ENCODE measurements around the gene CNTROB. TPM values are rescaled to one million over a fixed set of nuclear protein-coding genes. Genes with fewer than 3 reads are reported as not detected.

Gene CNTROB
- total RNA-seq, 1 experiment from 2014 or later, result 30.1 TPM

- H3K79me2 ChIP-seq (ENCODE audit: insufficient read depth, low read length), result no peaks in the 10 kb centered on the region
- H3K4me2 ChIP-seq (ENCODE audit: insufficient read depth, insufficient read length, low read length), result no peak overlapping the region
- no peak overlapping the region for H4K91ac ChIP-seq (ENCODE audit: insufficient read length, low read depth, low read length)
- Mint-ChIP-seq H3K4me1 (no peaks in the 10 kb centered on the region), H3K27ac (no peak overlapping the region), H3K4me3 (no peak overlapping the region), H3K36me3 (ENCODE audit: insufficient read depth in 1 of 3, low read depth in 3 of 3) (peaks cover 22 to 77% (median 70%) of the 10 kb centered on the region in 3 experiments; a peak in 6 of 7 replicates), H3K9me3 (no peaks in the 10 kb centered on the region), H3K27me3 (ENCODE audit: low read depth) (no peaks in the 10 kb centered on the region)
- H2AK5ac ChIP-seq (ENCODE audit: insufficient read length, low read length), result no peak overlapping the region
- no peak overlapping the region for H3K18ac ChIP-seq (ENCODE audit: insufficient read length, low read depth, low read length)
- H3K23ac ChIP-seq (ENCODE audit: insufficient read length, low read depth, low read length), result no peak overlapping the region
- no peak overlapping the region for H3T11ph ChIP-seq (ENCODE audit: low read length)
- H2BK120ac ChIP-seq (ENCODE audit: low read depth, low read length, poor library complexity, severe bottlenecking), result no peak overlapping the region
- no peak overlapping the region for H2BK12ac ChIP-seq (ENCODE audit: insufficient read length, low read depth, low read length)
- no peak overlapping the region for H2BK20ac ChIP-seq (ENCODE audit: low read depth, low read length, poor library complexity, severe bottlenecking)
- H3K14ac ChIP-seq (ENCODE audit: insufficient read depth, low read length), result no peak overlapping the region
- no peak overlapping the region for H2BK15ac ChIP-seq (ENCODE audit: low read depth, low read length)
- H3K9ac ChIP-seq (ENCODE audit: extremely low read depth, insufficient read length, low read length), result no peak overlapping the region
- DNase-seq, result no peak
- H4K8ac ChIP-seq (replicated peaks; ENCODE audit: insufficient read length, low read depth, low read length), result no peak overlapping the region
- H3K27me3 ChIP-seq (ENCODE audit: insufficient read depth, low read length), result no peaks in the 10 kb centered on the region
- H3K4me1 ChIP-seq (ENCODE audit: insufficient read depth, low read length), result no peaks in the 10 kb centered on the region
- no peak for TF ChIP-seq CTCF (conservative IDR thresholded peaks at IDR 0.05)
- H3K27ac ChIP-seq (ENCODE audit: insufficient read length, low read depth, low read length), result no peak overlapping the region
- no peaks in the 10 kb centered on the region for H4K20me1 ChIP-seq (ENCODE audit: control insufficient read depth, insufficient read depth, insufficient read length)
- H3K56ac ChIP-seq (ENCODE audit: insufficient read length, low read depth, low read length), result no peak overlapping the region
- no peaks in the 10 kb centered on the region for H3K9me3 ChIP-seq (ENCODE audit: control insufficient read depth, low read depth, low read length)
- H2AFZ ChIP-seq (ENCODE audit: low read length), result no peak overlapping the region
- no peaks in the 10 kb centered on the region for H3K23me2 ChIP-seq (ENCODE audit: insufficient read length, low read depth, low read length, poor library complexity, severe bottlenecking)
- no peak overlapping the region for H4K5ac ChIP-seq (ENCODE audit: insufficient read length, low read depth, low read length)
- no peak overlapping the region for H3K4ac ChIP-seq (ENCODE audit: low read depth, low read length)
- no CpG with 5 or more reads among the region's 5 CpGs for WGBS (ENCODE audit: extremely low coverage, insufficient read length, low lambda C conversion rate)
- H3K79me1 ChIP-seq (ENCODE audit: insufficient read depth, low read depth, low read length, poor library complexity, severe bottlenecking), result no peaks in the 10 kb centered on the region
- H2BK5ac ChIP-seq (ENCODE audit: insufficient read length, low read length), result no peak overlapping the region
Measured at GRCh38 chr17:7946441-7946840, 14.4 kb downstream of the CNTROB start.

Measured in H9 (cell line).